H9 (cell line): ENCODE results near the gene TMEM59. TPM values are rescaled to one million over a fixed set of nuclear protein-coding genes. Genes with fewer than 3 reads are reported as not detected.
A peak's percentile ranks its signal among the peaks of the same experiment; 100 is the strongest.

Experiments used
- DNase-seq: peaks from one replicate; pipeline ENCODE4 v3.0.0-alpha.2; 2017
- H2AFZ ChIP-seq: one replicate; pipeline ENCODE4 v1.6.1; 2013; ENCODE audit warnings: mild to moderate bottlenecking, low read length, control low read depth, moderate library complexity
- H2AK5ac ChIP-seq: 2 replicates; pipeline ENCODE4 v1.6.1; 2013; ENCODE audit warnings: low read length, control low read depth, mixed read lengths; ENCODE audit not compliant: insufficient read length
- H2BK120ac ChIP-seq: one replicate; pipeline ENCODE4 v1.6.1; 2013; ENCODE audit warnings: low read depth, mild to moderate bottlenecking, low read length, control low read depth, inconsistent platforms; ENCODE audit not compliant: poor library complexity, severe bottlenecking
- H2BK12ac ChIP-seq: 2 replicates; pipeline ENCODE4 v1.6.1; 2013; ENCODE audit warnings: low read length, control low read depth, mixed read lengths, low read depth; ENCODE audit not compliant: insufficient read length
- H2BK15ac ChIP-seq: 2 replicates; pipeline ENCODE4 v1.6.1; 2013; ENCODE audit warnings: low read depth, low read length, control low read depth
- H2BK20ac ChIP-seq: one replicate; pipeline ENCODE4 v1.6.1; 2013; ENCODE audit warnings: low read depth, mild to moderate bottlenecking, low read length, control low read depth, inconsistent platforms; ENCODE audit not compliant: poor library complexity, severe bottlenecking
- H2BK5ac ChIP-seq: 2 replicates; pipeline ENCODE4 v1.6.1; 2013; ENCODE audit warnings: low read length, control low read depth, mixed read lengths; ENCODE audit not compliant: insufficient read length
- H3K14ac ChIP-seq: 2 replicates; pipeline ENCODE4 v1.6.1; 2013; ENCODE audit warnings: low read length, control low read depth; ENCODE audit not compliant: insufficient read depth
- H3K18ac ChIP-seq: 2 replicates; pipeline ENCODE4 v1.6.1; 2013; ENCODE audit warnings: low read depth, mild to moderate bottlenecking, mixed read lengths, low read length, control low read depth; ENCODE audit not compliant: insufficient read length
- H3K23ac ChIP-seq: 2 replicates; pipeline ENCODE4 v1.6.1; 2013; ENCODE audit warnings: low read length, control low read depth, mixed read lengths, low read depth; ENCODE audit not compliant: insufficient read length
- H3K23me2 ChIP-seq: 2 replicates; pipeline ENCODE4 v1.6.1; 2013; ENCODE audit warnings: low read depth, mild to moderate bottlenecking, mixed read lengths, low read length, control low read depth; ENCODE audit not compliant: insufficient read length, poor library complexity, severe bottlenecking
- H3K27ac ChIP-seq: 2 replicates; pipeline ENCODE4 v1.5.1; 2013; ENCODE audit warnings: low read length, control low read depth, mixed read lengths, low read depth; ENCODE audit not compliant: insufficient read length
- H3K27me3 ChIP-seq: 2 replicates; pipeline ENCODE4 v1.6.1; 2013; ENCODE audit warnings: low read length, control low read depth, inconsistent platforms; ENCODE audit not compliant: insufficient read depth
- H3K4ac ChIP-seq: 2 replicates; pipeline ENCODE4 v1.6.1; 2013; ENCODE audit warnings: low read depth, mild to moderate bottlenecking, control low read depth, inconsistent platforms, low read length, moderate library complexity
- H3K4me1 ChIP-seq: 2 replicates; pipeline ENCODE4 v1.6.1; 2013; ENCODE audit warnings: low read length, control low read depth, inconsistent platforms; ENCODE audit not compliant: insufficient read depth
- H3K4me2 ChIP-seq: 2 replicates; pipeline ENCODE4 v1.6.1; 2013; ENCODE audit warnings: low read length, control low read depth, mixed read lengths; ENCODE audit not compliant: insufficient read length, insufficient read depth
- H3K56ac ChIP-seq: 2 replicates; pipeline ENCODE4 v1.6.1; 2013; ENCODE audit warnings: low read depth, mild to moderate bottlenecking, mixed read lengths, low read length, control low read depth; ENCODE audit not compliant: insufficient read length
- H3K79me1 ChIP-seq: 2 replicates; pipeline ENCODE4 v1.6.1; 2013; ENCODE audit warnings: low read depth, mild to moderate bottlenecking, moderate library complexity, low read length, control low read depth, inconsistent platforms; ENCODE audit not compliant: insufficient read depth, poor library complexity, severe bottlenecking
- H3K79me2 ChIP-seq: 2 replicates; pipeline ENCODE4 v1.6.1; 2013; ENCODE audit warnings: low read length, control low read depth, inconsistent platforms; ENCODE audit not compliant: insufficient read depth
- H3K9ac ChIP-seq: 2 replicates; pipeline ENCODE4 v1.6.1; 2013; ENCODE audit warnings: low read length, control low read depth, mixed read lengths; ENCODE audit not compliant: insufficient read length; ENCODE audit errors: extremely low read depth
- H3K9me3 ChIP-seq: one replicate; pipeline ENCODE4 v1.6.1; 2013; ENCODE audit warnings: low read depth, low read length, inconsistent platforms; ENCODE audit not compliant: control insufficient read depth
- H3T11ph ChIP-seq: one replicate; pipeline ENCODE4 v1.6.1; 2013; ENCODE audit warnings: mild to moderate bottlenecking, low read length, control low read depth, inconsistent platforms
- H4K20me1 ChIP-seq: one replicate; pipeline ENCODE4 v1.6.1; 2013; ENCODE audit not compliant: control insufficient read depth, insufficient read length, insufficient read depth
- H4K5ac ChIP-seq: 2 replicates; pipeline ENCODE4 v1.6.1; 2013; ENCODE audit warnings: low read depth, mild to moderate bottlenecking, mixed read lengths, low read length, control low read depth; ENCODE audit not compliant: insufficient read length
- H4K8ac ChIP-seq: replicated peaks from 2 replicates; pipeline ENCODE4 v1.6.1; 2013; ENCODE audit warnings: low read length, control low read depth, mixed read lengths, low read depth; ENCODE audit not compliant: insufficient read length
- H4K91ac ChIP-seq: 2 replicates; pipeline ENCODE4 v1.6.1; 2013; ENCODE audit warnings: low read depth, mild to moderate bottlenecking, moderate library complexity, mixed read lengths, low read length, control low read depth; ENCODE audit not compliant: insufficient read length
- H3K27ac Mint-ChIP-seq, 3 experiments: 2 replicates in 2 of 3; 3 replicates in 1 of 3; pipeline ENCODE4 v1.8.0; 2020 to 2021; ENCODE audit warnings: mixed read lengths in 3 of 3, mild to moderate bottlenecking in 1 of 3, moderate library complexity in 1 of 3
- H3K27me3 Mint-ChIP-seq: 2 replicates; pipeline ENCODE4 v1.8.0; 2021; ENCODE audit warnings: low read depth, mild to moderate bottlenecking, moderate library complexity, mixed read lengths
- H3K36me3 Mint-ChIP-seq, 3 experiments: 2 replicates in 2 of 3; 3 replicates in 1 of 3; pipeline ENCODE4 v1.8.0; 2020 to 2021; ENCODE audit warnings: low read depth in 3 of 3, mixed read lengths in 3 of 3; ENCODE audit not compliant: insufficient read depth in 1 of 3
- H3K4me1 Mint-ChIP-seq, 2 experiments: 2 replicates each; pipeline ENCODE4 v1.8.0; 2020; ENCODE audit warnings: mixed read lengths in 2 of 2
- H3K4me3 Mint-ChIP-seq, 2 experiments: 2 replicates in 1 of 2; 3 replicates in 1 of 2; pipeline ENCODE4 v1.8.0; 2020 to 2021; ENCODE audit warnings: mild to moderate bottlenecking in 2 of 2, mixed read lengths in 2 of 2, moderate library complexity in 1 of 2
- H3K9me3 Mint-ChIP-seq, 2 experiments: 2 replicates in 1 of 2; 3 replicates in 1 of 2; pipeline ENCODE4 v1.8.0; 2020; ENCODE audit warnings: mild to moderate bottlenecking in 2 of 2, mixed read lengths in 2 of 2, moderate library complexity in 1 of 2
- CTCF ChIP-seq: fragments of 200-600 bp; sonication (generic); conservative IDR thresholded peaks from 3 replicates; pipeline ENCODE4 v1.8.0; 2021; ENCODE audit warnings: antibody characterized with exemption, mild to moderate bottlenecking
- WGBS: extraction: QIAGEN DNeasy Blood & Tissue Kit; methylation state at CpG from one replicate; pipeline ENCODE4 v1.1.7; 2013; ENCODE audit warnings: missing lambda C conversion rate, low lambda C conversion rate, mixed read lengths; ENCODE audit not compliant: insufficient read length; ENCODE audit errors: extremely low coverage; 5-methylcytosine and 5-hydroxymethylcytosine counted together
- total RNA-seq: library from RNA; stranded (reverse); gene quantifications from 2 replicates; pipeline ENCODE4 v1.2.1, GENCODE V29; 2021

Gene TMEM59
- total RNA-seq, 1 experiment from 2014 or later = 111 TPM

GRCh38 chr1:54053745-54054437 lies 887 bp upstream of the TMEM59 start:
- no peak overlapping the region; a peak in 2 of 7 replicates for H3K27ac Mint-ChIP-seq

More at GRCh38 chr1:54053745-54054437, 887 bp upstream of the TMEM59 start:
- no peaks in the 10 kb centered on the region for H3K27me3 ChIP-seq
- no peak overlapping the region for H4K91ac ChIP-seq
- no peak for DNase-seq
- H3K23me2 ChIP-seq = peaks cover 11% of the 10 kb centered on the region
- H4K8ac ChIP-seq = no peak overlapping the region
- no peak overlapping the region for H3K4ac ChIP-seq
- H3K56ac ChIP-seq = no peak overlapping the region
- H4K20me1 ChIP-seq = no peaks in the 10 kb centered on the region
- Mint-ChIP-seq H3K27me3 (no peaks in the 10 kb centered on the region), H3K36me3 (peaks cover 0 to 5% (median 2%) of the 10 kb centered on the region in 3 experiments; a peak in 1 of 7 replicates), H3K9me3 (no peaks in the 10 kb centered on the region), H3K4me3 (no peak overlapping the region), H3K4me1 (peaks cover 7 to 8% of the 10 kb centered on the region in 2 experiments)
- WGBS = no CpG with 5 or more reads among the region's 21 CpGs
- no peak overlapping the region for H2BK120ac ChIP-seq
- no peak overlapping the region for H3T11ph ChIP-seq
- H4K5ac ChIP-seq = no peak overlapping the region
- H3K9ac ChIP-seq = peak overlapping the region; percentile 60
- no peak overlapping the region for H3K27ac ChIP-seq
- no peak overlapping the region for H2AK5ac ChIP-seq
- no peak for TF ChIP-seq CTCF
- H3K23ac ChIP-seq = no peak overlapping the region
- no peaks in the 10 kb centered on the region for H3K4me1 ChIP-seq
- peaks cover 2% of the 10 kb centered on the region for H3K79me1 ChIP-seq
- H3K14ac ChIP-seq = 0 out of 2 replicates have a peak overlapping the region, but pooled peaks have one; percentile 27
- no peak overlapping the region for H2BK15ac ChIP-seq
- peaks cover 5% of the 10 kb centered on the region; the same call in 1 of the 2 replicates for H3K79me2 ChIP-seq
- no peak overlapping the region for H2BK20ac ChIP-seq
- no peak overlapping the region for H2BK5ac ChIP-seq
- peak overlapping the region; percentile 98 for H3K4me2 ChIP-seq
- no peak overlapping the region for H2BK12ac ChIP-seq
- peak overlapping the region; percentile 12 for H3K18ac ChIP-seq
- H3K9me3 ChIP-seq = no peaks in the 10 kb centered on the region
- H2AFZ ChIP-seq = peak overlapping the region; percentile 40
